ENCODE results near the gene ADH5. TPM values are rescaled to one million over a fixed set of nuclear protein-coding genes. Genes with fewer than 3 reads are reported as not detected.
"Not testable (repeated sequence)": the region's sequence is repeated elsewhere in the genome, so short reads cannot be mapped to it uniquely, and the experiment has no call there.

ADH5 gene
- total RNA-seq, 4 donors from 2014 or later = 24.8 to 183 (median 110) TPM

- H3K4me3 ChIP-seq = no peak overlapping the region
- WGBS, 2 donors = 0 to 16% methylated on average over 1 of the region's 1 CpG
- intact Hi-C loops (cut with DNase I) = no loop called here
- H3K27me3 ChIP-seq = no peaks in the 10 kb centered on the region
- H3K4me1 ChIP-seq = peaks cover 15 to 68% (median 23%) of the 10 kb centered on the region in 3 donors
- peaks cover 0 to 22% (median 0%) of the 10 kb centered on the region in 3 donors for H3K36me3 ChIP-seq
- no peak for DNase-seq
- TF ChIP-seq POLR2A (IDR thresholded peaks at IDR 0.05) (no peak), CTCF (IDR thresholded peaks at IDR 0.05) (no peak)
- peak overlapping the region in 1 of 4 donors; percentile 8 for H3K27ac ChIP-seq
- no peaks in the 10 kb centered on the region for H3K9me3 ChIP-seq
Observed at GRCh38 chr4:99029018-99029735, 59.4 kb downstream of the ADH5 start.

- H3K9me3 ChIP-seq = no peaks in the 10 kb centered on the region
- no peak for TF ChIP-seq CTCF (IDR thresholded peaks at IDR 0.05)
- no peak for TF ChIP-seq POLR2A (IDR thresholded peaks at IDR 0.05)
- peaks cover 0 to 22% (median 0%) of the 10 kb centered on the region in 3 donors for H3K36me3 ChIP-seq
- intact Hi-C loops (cut with DNase I) = no loop called here
- H3K4me1 ChIP-seq = peaks cover 17 to 78% (median 26%) of the 10 kb centered on the region in 3 donors
- no peak overlapping the region for H3K27ac ChIP-seq
- no peaks in the 10 kb centered on the region for H3K27me3 ChIP-seq
- H3K4me3 ChIP-seq = no peak overlapping the region
- no peak for DNase-seq
Observed at GRCh38 chr4:99028187-99028586, 60.4 kb downstream of the ADH5 start.

- Histone ChIP-seq H3K36me3 (peaks cover 0 to 24% (median 0%) of the 10 kb centered on the region in 3 donors), H3K4me1 (peaks cover 17 to 75% (median 26%) of the 10 kb centered on the region in 3 donors), H3K9me3 (no peaks in the 10 kb centered on the region), H3K4me3 (no peak overlapping the region), H3K27ac (no peak overlapping the region), H3K27me3 (no peaks in the 10 kb centered on the region)
- TF ChIP-seq CTCF (IDR thresholded peaks at IDR 0.05) (no peak), POLR2A (IDR thresholded peaks at IDR 0.05) (no peak)
- intact Hi-C loops (cut with DNase I) = no loop called here
- 83 to 88% methylated on average over 1 to 2 of the region's 2 CpGs for WGBS, 2 donors
- no peak for DNase-seq
Observed at GRCh38 chr4:99027304-99027703, 61.3 kb downstream of the ADH5 start.

GRCh38 chr4:99025506-99025905 is 63.1 kb downstream of the ADH5 start:
- Histone ChIP-seq H3K4me3 (no peak overlapping the region), H3K27me3 (no peaks in the 10 kb centered on the region), H3K36me3 (peaks cover 0 to 24% (median 0%) of the 10 kb centered on the region in 3 donors), H3K4me1 (peaks cover 17 to 71% (median 26%) of the 10 kb centered on the region in 3 donors), H3K9me3 (peaks cover 0 to 14% (median 8%) of the 10 kb centered on the region in 3 donors), H3K27ac (peak overlapping the region; percentile 29 to 80 (median 58))
- intact Hi-C loops (cut with DNase I) = no loop called here
- WGBS, 2 donors = 29 to 54% methylated on average over 1 of the region's 1 CpG
- TF ChIP-seq POLR2A (IDR thresholded peaks at IDR 0.05) = no peak
- no peak for TF ChIP-seq CTCF (IDR thresholded peaks at IDR 0.05)
- DNase-seq = no peak

- H3K4me3 ChIP-seq = no peak overlapping the region
- DNase-seq = no peak
- H3K4me1 ChIP-seq = peaks cover 17 to 63% (median 26%) of the 10 kb centered on the region in 3 donors
- intact Hi-C loops (cut with DNase I) = no loop called here
- no peaks in the 10 kb centered on the region for H3K27me3 ChIP-seq
- H3K27ac ChIP-seq = peak overlapping the region; percentile 29 to 80 (median 58)
- TF ChIP-seq CTCF (IDR thresholded peaks at IDR 0.05) (peak in 1 of 6 experiments; percentile 8), POLR2A (IDR thresholded peaks at IDR 0.05) (no peak)
- H3K9me3 ChIP-seq = peaks cover 0 to 19% (median 8%) of the 10 kb centered on the region in 3 donors
- H3K36me3 ChIP-seq = peaks cover 0 to 23% (median 0%) of the 10 kb centered on the region in 3 donors
- 60 to 75% methylated on average over 6 to 7 of the region's 7 CpGs for WGBS, 2 donors
Observed at GRCh38 chr4:99024481-99025275, 63.9 kb downstream of the ADH5 start.

GRCh38 chr4:99023800-99024251 is 64.8 kb downstream of the ADH5 start:
- Histone ChIP-seq H3K4me1 (peaks cover 17 to 55% (median 26%) of the 10 kb centered on the region in 3 donors), H3K9me3 (peaks cover 0 to 19% (median 8%) of the 10 kb centered on the region in 3 donors), H3K36me3 (peaks cover 0 to 29% (median 0%) of the 10 kb centered on the region in 3 donors)
- H3K27me3 ChIP-seq; H3K27ac ChIP-seq; intact Hi-C loops (cut with DNase I); DNase-seq; H3K4me3 ChIP-seq: not testable (repeated sequence)
- 79 to 80% methylated on average over 10 of the region's 10 CpGs for WGBS, 2 donors
